Tibial nerve (tissue), 4 donors: Measurements from ENCODE around the gene ANXA1.
A peak's percentile ranks its signal among the peaks of the same experiment; 100 is the strongest.

ENCODE experiments used
- EP300 ChIP-seq, 2 donors: sonication (generic); formaldehyde crosslinking; IDR thresholded peaks; one replicate each; pipeline ENCODE4 v1.6.1; 2017; ENCODE audit warnings: antibody characterized with exemption in 2 of 2, mild to moderate bottlenecking in 1 of 2
- POLR2A ChIP-seq, 2 donors: fragments of 450-650 bp; IDR thresholded peaks; one replicate each; pipeline ENCODE4 v1.6.1; 2017; ENCODE audit warnings: antibody characterized with exemption in 2 of 2, mild to moderate bottlenecking in 2 of 2, moderate library complexity in 2 of 2
- TF ChIP-seq, protein P1 (sequence below), 5 experiments: fragments of 200-600 bp in 3 of 5; fragments of 450-650 bp in 2 of 5; sonication (generic) in 3 of 5; IDR thresholded peaks; one replicate each; pipeline ENCODE4 v1.5.1; 2016 to 2019; ENCODE audit warnings: antibody characterized with exemption in 5 of 5, mild to moderate bottlenecking in 3 of 5, moderate library complexity in 2 of 5

DNA sequence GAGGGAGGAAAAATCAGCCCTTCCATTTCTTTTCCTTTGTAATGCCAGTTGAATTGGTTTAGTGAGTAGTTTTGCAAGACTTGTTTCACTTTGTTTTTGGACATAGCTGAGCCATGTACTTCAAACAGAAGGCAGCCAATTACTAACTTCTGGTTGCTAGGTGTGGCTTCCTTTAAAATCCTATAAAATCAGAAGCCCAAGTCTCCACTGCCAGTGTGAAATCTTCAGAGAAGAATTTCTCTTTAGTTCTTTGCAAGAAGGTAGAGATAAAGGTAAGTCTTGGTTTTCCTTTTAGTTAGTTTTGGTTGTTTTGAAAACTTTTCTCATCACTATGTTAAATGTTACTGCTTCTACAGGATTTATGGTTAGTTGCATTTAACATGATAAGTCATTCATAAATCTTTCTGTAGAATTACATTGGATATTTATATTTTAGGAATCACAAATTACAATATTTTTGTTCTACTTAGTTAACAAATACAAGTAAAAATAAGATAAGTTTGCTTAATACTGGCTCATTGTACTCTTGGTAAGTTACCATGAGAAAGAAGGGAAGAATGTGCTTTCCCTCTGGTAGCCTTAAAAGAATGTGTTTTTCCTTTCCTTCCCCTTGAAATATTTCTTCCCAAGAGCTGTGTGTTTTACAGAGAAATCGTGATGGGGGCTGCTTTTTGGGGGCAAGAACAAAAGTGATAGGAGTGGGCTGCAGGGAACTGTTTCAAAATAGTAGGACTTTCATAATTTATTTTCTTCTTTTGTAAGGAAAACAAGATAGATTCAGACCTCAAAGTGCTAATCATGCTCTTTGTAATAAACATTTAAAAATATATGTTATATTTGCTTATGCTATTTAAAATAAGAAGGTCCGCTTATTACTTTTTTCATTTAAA is at the start of gene ANXA1:
- TF ChIP-seq, protein P1, sequence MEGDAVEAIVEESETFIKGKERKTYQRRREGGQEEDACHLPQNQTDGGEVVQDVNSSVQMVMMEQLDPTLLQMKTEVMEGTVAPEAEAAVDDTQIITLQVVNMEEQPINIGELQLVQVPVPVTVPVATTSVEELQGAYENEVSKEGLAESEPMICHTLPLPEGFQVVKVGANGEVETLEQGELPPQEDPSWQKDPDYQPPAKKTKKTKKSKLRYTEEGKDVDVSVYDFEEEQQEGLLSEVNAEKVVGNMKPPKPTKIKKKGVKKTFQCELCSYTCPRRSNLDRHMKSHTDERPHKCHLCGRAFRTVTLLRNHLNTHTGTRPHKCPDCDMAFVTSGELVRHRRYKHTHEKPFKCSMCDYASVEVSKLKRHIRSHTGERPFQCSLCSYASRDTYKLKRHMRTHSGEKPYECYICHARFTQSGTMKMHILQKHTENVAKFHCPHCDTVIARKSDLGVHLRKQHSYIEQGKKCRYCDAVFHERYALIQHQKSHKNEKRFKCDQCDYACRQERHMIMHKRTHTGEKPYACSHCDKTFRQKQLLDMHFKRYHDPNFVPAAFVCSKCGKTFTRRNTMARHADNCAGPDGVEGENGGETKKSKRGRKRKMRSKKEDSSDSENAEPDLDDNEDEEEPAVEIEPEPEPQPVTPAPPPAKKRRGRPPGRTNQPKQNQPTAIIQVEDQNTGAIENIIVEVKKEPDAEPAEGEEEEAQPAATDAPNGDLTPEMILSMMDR (IDR thresholded peaks at IDR 0.05) = no peak
- TF ChIP-seq POLR2A (IDR thresholded peaks at IDR 0.05) (peak; percentile 83), EP300 (IDR thresholded peaks at IDR 0.05) (peak; percentile 48 to 93)
